Measurements from ENCODE around the gene RGS7.

GRCh38 chr1:241310451-241310850 lies 46.6 kb downstream of the RGS7 start:
- no peak for TF ChIP-seq CTCF (IDR thresholded peaks at IDR 0.05)
- TF ChIP-seq POLR2A (IDR thresholded peaks at IDR 0.05), result no peak

Measured in body of pancreas (tissue), 4 donors.